Stimulated activated CD4-positive, alpha-beta T cell treated with anti-CD3 and anti-CD28 coated beads, Interleukin-2, amount 100 ng/mL, for 48 hours (primary cell): Measurements from ENCODE around the gene PBX4.
A peak's percentile ranks its signal among the peaks of the same experiment; 100 is the strongest.

ENCODE experiments used
- DNase-seq, 2 donors: peaks; one replicate each; pipeline ENCODE4 v3.0.0-alpha.2; 2020

The PBX4 gene

DNA sequence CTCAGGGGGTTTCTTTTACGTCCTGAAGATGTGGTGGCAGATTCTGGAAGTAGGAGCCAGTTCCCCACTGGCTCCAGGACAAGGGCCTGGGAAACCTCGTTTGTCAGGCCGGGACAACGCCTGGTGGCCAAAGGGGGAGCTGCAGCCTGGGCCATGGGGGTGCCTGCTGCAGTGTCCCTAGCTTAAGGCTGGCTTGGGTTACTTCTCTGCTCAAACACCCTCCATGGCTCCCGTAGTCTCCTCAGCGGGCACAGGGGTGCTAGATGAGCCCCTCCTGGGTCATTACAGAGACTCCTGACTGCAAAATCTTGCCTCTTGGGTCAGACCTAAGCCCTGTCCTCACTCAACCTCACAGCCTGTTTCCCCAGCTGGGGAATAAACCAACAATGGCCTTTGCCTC lies 65.7 kb downstream of the PBX4 start:
- DNase-seq, result no peak

- DNase-seq, result no peak
Observed at GRCh38 chr19:19551853-19552192, 66.7 kb downstream of the PBX4 start.

DNA sequence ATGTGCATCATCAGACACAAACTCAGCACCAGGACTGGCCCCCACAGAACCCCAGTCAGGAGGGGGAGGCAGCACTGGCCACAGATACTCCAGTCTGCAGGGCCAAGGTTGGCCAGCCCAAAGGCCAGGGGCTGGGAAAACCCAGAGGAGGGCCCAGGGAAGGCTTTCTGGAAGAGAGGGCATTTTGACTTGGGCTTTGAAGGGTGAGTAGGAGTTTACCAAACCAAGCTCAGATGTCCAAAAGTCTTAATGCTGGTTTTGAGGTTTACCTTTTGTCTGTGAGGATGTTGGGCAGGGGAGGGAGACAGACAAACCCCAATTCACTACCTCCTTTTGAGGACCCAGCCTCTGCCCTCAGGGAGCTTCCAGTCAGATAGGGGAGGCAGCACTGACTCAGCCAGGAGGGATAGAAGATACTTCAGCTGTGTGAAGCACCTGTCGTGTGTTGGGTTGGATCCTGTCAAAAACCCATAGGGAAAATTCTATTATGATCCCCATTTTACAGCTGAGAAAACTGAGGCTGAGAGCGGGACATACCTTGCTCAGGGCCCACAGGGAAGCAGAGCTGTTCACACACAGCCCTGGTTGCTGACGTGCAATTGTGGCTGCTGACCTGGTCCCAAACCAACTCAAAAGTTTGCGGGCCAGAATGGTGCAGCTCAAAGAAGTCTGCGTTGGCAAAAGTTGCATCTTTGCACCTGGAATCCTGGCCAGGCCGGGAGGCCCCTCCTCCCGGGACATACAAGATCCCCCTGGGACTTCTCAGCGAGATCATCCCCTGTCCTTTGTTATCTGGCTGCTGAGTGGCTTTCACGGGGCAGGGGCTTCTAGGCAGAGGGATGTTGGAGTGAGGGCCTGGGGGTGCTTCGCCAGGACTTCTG lies 67.3 kb downstream of the PBX4 start:
- DNase-seq, result no peak

- no peak for DNase-seq
Observed at GRCh38 chr19:19550485-19550929, 68.0 kb downstream of the PBX4 start.

DNA sequence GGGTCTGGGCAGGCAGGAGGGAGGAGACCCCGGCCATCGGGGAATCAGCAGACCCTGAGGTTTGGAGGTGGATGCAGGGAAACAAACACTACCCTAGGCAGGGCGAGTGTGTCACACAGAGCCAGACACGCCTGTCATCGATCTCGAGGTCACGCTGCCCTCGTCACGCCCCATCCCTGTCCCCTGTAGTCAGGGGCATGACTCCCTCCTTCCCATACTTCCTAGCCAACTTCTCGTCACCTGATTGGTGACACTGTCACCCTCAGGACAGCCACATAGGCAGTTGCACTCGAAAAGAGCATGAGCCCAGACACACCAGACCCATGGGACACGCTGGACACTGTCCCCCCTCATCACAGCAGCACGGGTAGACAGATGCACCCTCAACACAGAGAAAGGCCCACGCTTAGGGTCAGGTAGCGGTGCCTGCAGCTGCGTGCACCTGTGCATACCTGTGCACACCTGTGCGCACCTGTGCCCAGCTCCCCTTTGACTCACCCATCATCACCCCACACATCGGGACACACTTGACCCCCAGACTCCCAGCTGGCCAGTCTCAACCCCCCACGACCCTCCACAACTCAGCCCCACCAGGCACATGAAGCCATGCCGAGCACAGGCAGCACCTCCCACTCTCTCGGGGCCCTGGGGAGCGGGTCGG lies 68.6 kb downstream of the PBX4 start:
- DNase-seq, result no peak

GRCh38 chr19:19548915-19549759 lies 69.3 kb downstream of the PBX4 start:
- no peak for DNase-seq

DNA sequence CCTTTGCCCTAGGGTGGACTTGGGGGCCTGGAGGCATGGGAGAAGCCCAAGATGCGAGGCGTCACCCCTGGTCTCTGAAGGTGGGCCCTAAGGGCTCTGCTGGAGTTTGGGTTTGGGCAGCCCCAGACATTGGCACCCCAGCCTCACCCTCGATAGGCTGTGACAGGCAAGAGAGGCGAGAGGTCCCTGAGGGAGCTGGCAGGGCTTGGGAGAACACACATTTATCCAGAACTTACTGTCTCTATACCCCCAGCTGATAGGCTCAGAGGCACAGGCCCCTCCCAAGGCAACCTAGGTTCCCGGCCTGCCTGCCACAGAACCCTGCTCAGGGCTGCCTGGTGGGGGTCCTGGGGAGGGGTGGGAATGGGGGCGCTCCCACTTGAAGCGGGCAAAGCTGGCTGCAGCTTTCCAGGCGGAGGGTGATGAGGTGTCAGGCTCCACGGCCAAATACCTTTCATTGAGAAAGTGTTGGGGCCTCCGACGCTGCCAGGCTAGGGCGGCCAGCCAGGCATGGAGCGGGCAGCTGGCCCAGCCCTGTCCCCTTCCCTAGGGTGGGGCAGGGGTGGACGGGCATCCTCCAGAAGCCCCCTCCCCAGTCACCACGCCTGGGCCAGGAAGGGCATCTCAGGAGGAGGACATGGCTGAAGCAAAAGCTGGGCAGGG lies 70.7 kb downstream of the PBX4 start:
- DNase-seq, result no peak

DNA sequence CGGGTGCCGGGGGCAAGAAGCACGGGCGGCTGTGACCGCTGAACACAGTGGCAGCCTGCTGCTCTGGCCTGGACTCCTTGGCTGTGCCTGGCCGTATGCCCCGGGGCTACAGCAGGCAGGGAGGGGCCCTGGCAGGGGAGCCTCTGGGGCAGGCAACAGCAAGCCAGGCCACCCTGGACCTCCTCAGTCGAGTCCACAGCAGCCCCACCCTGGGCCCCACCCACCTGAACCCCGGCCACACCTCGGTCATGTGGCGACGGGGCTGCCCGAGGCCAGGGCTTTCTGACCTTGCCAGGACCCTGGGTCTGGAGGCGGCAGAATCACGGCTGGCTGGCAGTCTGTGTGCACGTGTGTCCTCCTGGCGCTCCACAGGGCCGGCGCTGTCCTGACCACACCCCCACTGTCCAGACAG lies 71.7 kb downstream of the PBX4 start:
- no peak for DNase-seq

DNA sequence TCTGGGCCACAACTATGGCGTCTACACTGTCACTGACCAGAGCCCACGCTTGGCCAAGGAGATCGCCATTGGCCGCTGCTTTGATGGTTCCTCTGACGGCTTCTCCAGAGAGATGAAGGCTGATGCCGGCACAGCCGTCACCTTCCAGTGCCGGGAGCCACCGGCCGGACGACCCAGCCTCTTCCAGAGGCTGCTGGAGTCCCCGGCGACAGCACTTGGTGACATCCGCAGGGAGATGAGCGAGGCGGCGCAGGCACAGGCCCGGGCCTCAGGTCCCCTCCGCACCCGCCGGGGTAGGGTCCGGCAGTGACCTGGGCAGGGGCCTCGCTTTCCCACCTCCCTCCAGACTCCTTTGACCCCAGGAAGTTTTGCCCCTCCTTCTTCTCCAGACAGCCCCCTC lies 72.8 kb downstream of the PBX4 start:
- no peak for DNase-seq

DNA sequence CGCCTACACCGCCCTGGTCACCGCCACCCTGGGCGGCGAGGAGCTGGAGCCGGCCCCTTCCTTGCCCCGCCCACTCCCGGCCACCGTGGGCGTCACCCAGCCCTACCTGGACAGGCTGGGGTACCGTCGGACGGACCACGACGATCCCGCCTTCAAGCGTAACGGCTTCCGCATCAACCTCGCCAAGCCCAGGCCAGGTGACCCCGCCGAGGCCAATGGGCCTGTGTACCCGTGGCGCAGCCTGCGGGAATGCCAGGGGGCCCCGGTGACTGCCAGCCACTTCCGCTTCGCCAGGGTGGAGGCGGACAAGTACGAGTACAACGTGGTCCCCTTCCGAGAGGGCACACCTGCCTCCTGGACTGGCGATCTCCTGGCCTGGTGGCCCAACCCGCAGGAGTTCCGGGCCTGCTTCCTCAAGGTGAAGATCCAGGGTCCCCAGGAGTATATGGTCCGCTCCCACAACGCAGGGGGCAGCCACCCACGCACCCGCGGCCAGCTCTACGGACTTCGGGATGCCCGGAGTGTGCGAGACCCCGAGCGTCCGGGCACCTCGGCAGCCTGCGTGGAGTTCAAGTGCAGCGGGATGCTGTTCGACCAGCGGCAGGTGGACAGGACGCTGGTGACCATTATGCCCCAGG lies 73.4 kb downstream of the PBX4 start:
- no peak for DNase-seq

- no peak for DNase-seq
Observed at GRCh38 chr19:19544257-19544953, 74.1 kb downstream of the PBX4 start.

- DNase-seq, result no peak
Observed at GRCh38 chr19:19543640-19544039, 74.8 kb downstream of the PBX4 start.

DNA sequence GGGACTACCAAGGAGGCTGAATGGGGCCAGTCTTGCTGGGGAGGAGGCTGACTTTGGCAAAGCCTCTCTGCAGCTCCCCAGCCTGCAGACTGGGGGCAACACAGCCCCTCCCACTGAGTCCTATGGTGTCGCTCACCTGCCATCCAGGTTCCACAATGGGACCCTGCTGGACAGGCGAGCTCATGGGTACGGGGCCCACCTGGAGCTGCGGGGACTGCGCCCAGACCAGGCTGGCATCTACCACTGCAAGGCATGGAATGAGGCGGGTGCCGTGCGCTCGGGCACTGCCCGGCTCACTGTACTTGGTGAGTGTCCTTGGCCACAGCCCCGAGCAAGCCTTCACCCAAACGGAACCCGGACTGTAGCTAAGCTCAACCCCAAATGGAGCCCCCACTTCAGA lies 75.4 kb downstream of the PBX4 start:
- DNase-seq, result no peak

- DNase-seq, result no peak
Observed at GRCh38 chr19:19542507-19542906, 76.0 kb downstream of the PBX4 start.

- no peak for DNase-seq
Observed at GRCh38 chr19:19541616-19542015, 76.9 kb downstream of the PBX4 start.

- peak; percentile 79 to 85 for DNase-seq
Observed at GRCh38 chr19:19540715-19541515, 77.6 kb downstream of the PBX4 start.

- DNase-seq, result peak; percentile 59 to 75
Observed at GRCh38 chr19:19540064-19540714, 78.3 kb downstream of the PBX4 start.

- DNase-seq, result no peak
Observed at GRCh38 chr19:19539698-19540063, 78.8 kb downstream of the PBX4 start.

GRCh38 chr19:19538785-19539166 lies 79.7 kb downstream of the PBX4 start:
- no peak for DNase-seq

DNA sequence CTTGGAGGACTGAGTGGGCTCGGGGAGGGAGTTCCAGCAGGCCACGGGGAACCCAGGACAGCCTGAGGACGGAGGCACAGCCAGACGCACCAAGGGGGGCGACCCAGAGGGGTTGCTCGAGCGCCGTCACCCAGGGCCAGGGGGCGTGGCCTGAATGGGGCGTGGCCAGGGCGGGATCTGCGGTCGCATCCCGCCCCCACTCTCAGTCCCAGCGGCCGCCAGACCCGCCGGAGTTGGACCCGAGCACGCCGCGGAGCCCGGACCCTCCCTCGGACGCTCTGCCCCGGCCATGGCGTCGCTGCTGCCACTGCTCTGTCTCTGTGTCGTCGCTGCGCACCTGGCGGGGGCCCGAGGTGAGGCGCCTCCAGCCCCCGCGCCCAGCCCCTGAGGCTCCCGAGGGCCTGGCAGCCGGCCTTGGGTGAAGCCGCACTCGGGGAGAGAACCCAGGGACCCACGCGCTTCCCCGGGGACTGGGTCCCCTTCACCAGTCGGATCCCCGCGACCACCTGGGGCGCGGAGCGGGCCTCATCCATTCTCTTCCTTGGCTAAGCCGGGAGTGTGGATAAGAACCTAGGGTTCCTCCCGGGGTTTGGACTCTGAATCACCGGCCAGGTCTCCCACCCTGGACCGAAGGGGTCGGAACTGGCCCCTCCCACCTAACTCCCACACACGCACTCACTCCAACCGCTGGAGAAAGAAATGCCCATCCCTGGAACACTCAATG lies 80.3 kb downstream of the PBX4 start, which contains the start of gene CILP2:
CILP2 (plus strand) TSS at position 205 of the 724 bp plus-strand sequence; CDS start at position 290, 85 bp downstream.
- DNase-seq, result peak in 1 of 2 donors; percentile 39
